Stimulated activated CD8-positive, alpha-beta memory T cell treated with anti-CD3 and anti-CD28 coated beads, Interleukin-15, amount 100 ng/mL, for 48 hours (primary cell): ENCODE measurements around the gene ZSCAN21.
A peak's percentile ranks its signal among the peaks of the same experiment; 100 is the strongest.
"Not testable (repeated sequence)": the region's sequence is repeated elsewhere in the genome, so short reads cannot be mapped to it uniquely, and the experiment has no call there.

ENCODE experiments used
- DNase-seq, 2 donors: peaks; one replicate each; pipeline ENCODE4 v3.0.0-alpha.2; 2020; ENCODE audit warnings: low read depth in 2 of 2

ZSCAN21 gene

DNA sequence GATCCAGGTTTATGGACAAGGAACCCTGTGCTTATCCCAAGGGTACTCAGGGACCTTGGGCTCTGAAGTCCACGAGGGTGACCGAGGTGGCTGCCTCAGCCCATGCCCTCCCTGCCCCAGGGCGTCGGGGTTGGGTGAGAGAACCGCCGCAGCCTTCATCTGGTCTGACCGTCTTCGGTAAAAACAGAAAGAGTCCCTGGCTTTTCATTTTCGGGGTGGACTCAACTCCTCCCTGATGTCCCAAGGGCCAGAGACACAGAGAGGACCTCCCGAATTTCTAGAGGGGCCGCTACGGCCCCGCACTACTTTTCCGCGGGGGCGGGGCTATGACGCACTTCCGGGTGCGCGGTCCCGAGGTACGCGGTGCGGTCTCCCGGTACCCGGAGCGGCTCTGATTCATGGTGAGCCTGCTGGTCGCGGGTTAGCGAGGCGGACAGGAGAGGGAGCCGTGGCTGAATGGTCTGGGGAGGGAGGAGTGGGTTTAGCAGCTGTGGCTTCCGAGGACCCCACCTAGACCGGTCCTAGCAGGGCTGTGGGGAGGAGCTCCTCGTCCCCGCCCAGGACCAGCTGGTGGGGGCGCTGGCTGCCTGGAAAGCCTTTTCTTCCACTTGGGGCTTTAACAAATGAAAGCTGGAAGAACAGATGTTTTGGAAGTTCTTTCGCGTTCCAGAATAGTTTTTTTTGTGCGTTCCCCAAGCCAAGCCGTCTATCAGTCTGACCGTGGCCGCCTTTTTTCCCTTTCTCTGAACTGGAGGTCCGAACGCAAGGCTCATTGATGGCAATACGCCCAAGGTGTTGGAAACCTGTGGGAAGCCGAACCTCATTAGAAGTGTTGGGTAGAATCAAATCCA is at the start of gene ZSCAN21:
Gene ZSCAN21 (plus strand): TSS at position 334 of the 851 bp plus-strand sequence. CDS start 7,233 bp downstream, outside the sequence.
- DNase-seq, result peak; percentile 65 to 78

DNA sequence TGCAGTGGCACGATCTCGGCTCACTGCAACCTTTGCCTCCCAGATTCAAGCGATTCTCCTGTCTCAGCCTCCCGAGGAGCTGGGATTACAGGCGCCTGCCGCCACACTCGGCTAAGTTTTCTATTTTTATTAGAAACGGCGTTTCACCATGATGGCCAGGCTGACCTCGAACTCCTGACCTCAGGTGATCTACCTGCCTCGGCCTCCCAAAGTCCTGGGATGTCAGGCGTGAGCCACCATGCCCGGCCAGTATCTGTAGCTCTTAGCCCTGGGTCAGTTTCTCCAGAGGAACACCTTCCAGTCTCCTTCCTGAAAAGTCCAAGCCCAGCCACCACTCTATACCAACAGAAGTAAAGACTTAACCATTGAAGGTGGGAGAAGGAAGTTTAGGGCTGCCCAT is 49.3 kb upstream of the ZSCAN21 start:
- DNase-seq, result no peak

DNA sequence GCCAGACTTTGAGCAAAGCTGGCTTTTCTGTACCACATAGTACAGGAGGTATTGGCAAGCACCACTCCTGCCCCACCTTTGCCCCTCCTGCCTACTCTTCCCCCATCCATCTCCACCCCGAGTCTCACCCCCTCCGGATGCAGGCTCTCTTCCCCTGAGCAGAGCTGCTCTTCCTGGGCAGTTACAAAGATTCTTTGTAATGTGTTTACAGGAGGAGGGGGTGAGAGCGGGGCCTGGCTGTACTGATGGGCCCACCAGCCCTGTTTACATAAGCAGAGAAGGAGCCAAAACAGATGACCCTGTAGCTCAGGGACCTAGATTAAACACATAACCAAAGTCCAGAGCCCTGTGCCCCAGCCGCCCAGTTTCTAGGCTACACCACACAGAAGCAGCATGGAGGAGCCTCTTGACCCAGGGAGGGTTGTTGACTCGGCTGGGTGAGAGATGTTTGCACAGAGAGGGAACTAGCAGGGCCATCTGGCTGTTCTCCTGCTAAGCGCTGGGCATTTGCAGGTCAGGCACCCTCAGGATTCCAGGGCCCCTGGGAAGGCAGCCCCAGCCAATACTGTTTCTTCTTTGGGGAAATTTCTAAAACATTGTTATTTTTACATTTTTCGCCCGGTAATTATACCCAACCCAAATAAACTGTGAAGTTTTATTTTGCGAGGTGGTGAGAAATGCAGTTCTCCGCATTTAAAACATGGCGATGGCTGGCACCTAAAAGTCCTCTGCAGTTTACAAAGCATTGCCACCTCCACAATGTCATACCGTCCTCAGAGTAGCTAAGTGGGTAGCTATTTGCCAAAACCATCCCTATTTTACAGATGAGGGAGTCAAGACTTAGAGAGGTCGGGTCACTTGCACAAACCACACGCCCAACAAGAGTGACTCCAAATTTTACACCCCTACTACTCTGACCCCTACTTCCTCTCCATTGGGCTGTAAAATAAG is 45.6 kb upstream of the ZSCAN21 start:
- no peak for DNase-seq

- no peak for DNase-seq
These were observed 41.7 kb upstream of the ZSCAN21 start for GRCh38 chr7:100007887-100008286.

DNA sequence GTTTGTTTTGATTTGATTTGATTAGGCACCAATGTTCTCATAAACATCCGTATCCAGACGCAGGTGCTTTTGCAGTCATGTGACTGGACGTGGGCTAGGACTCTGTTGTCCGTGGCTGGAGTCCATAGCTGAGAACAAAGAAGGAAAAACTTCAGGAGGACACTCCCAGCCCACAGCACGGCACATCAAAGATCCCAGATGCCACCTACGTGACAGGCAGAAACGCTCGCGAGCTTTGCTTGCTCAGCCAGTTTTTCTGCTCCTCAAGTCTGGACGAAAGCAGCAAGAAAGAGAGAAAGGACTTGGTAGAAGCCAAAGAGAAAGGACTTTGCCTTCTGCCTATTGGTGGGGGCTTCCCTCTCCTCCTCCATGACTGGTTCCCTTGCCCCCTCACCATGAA is 41.0 kb upstream of the ZSCAN21 start:
- DNase-seq, result no peak

DNA sequence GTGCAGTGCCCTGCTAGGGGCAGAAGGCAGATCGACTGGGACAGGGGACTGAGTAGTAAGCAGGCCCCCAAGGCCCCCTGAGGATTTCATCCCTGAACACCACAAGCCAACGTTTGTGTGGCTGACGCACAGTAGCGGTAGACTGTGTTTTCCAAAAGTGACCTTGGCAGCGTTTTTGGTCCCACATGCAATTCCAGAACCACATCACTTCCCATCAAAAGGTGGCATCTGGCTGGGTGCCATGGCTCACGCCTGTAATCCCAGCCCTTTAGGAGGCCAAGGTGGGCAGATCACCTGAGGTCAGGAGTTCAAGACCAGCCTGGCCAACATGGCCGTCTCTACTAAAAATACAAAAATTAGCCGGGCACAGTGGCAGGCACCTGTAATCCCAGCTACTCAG is 39.6 kb upstream of the ZSCAN21 start:
- DNase-seq, result not testable (repeated sequence)

DNA sequence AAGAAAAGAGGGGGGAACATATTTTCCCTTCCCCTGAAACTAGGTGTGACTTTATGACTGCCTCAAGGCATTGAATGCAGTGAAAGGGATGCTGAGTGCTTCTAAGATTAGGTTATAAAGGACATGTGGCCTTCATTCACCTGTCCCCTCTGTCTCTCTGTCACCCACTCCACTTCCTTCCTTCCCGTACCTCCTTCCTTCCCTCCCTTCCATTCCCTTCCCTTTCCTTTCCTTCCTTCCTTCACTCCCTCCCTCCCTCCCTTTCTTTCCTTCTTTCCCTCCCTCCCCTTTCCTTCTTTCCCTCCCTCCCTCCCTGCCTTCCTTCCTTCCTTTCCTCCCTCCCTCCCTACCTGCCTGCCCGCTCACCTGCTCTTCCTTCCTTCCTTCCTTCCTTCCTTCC is 38.7 kb upstream of the ZSCAN21 start:
- no peak for DNase-seq

- DNase-seq, result no peak
These were observed 38.1 kb upstream of the ZSCAN21 start for GRCh38 chr7:100011516-100011915.

GRCh38 chr7:100012385-100013327 is 36.9 kb upstream of the ZSCAN21 start:
- not testable (repeated sequence) for DNase-seq

GRCh38 chr7:100013328-100013676 is 36.3 kb upstream of the ZSCAN21 start:
- DNase-seq, result peak in 1 of 2 donors; percentile 34

DNA sequence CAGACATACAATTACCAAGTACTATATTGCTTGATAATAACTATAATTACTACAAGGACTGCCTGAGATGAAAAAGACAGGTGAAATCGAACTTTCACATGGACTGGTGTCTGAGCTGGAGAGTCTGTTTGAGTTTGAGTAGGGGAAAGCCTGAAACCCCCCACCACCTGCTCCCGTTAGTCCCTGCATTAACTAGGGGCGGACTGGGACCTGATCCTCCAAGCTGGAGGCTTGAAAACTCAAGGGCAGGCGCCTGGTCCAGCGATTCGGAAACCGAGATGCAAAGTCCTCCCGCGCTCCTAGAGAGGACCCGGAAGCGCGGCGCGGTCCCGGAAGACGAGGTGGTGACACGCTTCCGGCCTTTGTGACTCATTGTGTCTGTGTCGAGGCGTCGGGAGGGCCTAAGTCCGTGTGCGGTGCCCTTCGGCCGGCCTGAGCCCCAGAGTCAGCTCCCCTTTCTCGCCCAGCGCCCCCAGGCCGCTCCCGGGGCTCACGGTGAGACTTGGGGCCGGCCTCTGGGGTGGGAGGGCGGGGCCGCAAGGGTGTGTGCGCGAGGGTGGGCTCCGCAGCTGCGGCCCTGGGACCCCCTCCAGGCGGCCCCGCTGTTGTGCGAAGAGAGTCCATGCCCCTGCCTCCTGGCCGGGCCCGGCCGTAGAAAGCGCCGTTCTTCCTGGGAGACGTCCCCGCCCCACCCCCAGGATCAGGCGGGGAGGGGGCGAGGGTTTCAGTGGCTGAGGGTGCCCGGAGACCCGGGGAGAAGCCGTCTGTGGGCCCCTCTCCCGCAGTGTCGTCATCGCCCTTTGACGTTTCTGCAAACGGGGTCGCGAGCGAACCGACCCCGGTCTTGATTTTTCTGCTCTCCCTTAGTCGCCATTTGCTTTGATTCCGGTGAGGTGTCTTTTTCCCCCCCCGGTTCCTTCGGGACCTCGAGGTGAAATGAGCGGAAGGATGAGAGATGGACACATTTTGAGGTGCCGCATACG is 34.1 kb upstream of the ZSCAN21 start, which contains the start of gene ZKSCAN1:
Gene ZKSCAN1 (plus strand): TSS at position 365 of the 983 bp plus-strand sequence. CDS start 7,911 bp downstream, outside the sequence.
- peak; percentile 75 to 80 for DNase-seq

DNA sequence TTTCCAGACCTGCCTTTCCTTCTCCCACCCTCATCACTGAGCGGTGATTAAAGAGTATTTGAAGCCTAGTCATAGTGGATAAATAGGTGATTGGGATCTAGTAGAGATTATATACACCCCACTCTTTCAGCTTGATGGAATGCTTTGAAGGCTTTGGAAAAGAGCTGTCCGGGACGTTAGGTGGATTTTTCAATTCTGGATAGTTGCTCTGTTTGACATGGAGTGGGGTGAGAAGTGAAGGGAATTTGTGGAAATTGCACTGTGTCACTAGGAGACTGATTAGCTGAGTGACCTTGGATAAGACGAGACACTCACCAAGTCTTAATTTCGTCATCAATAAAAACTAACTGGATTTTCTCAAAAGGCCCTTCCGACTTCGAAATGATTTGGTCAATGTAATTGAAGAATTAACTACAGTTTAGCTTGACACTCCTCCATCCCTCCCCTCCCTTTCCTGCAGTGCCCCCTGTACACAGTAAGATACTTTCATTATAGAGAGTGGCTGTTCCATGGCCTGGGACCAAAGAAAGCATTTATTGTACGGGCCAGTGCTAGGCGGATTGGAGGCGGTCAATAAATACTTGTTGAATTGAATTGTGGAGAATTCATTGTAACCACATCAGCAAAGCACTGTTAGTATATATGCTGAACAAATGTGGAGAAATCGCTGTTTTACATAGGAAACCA is 33.2 kb upstream of the ZSCAN21 start:
- no peak for DNase-seq

- DNase-seq, result no peak
These were observed 32.3 kb upstream of the ZSCAN21 start for GRCh38 chr7:100017300-100017699.

GRCh38 chr7:100017875-100018274 is 31.7 kb upstream of the ZSCAN21 start:
- no peak for DNase-seq

GRCh38 chr7:100019908-100020307 is 29.7 kb upstream of the ZSCAN21 start:
- no peak for DNase-seq

- DNase-seq, result no peak
These were observed 28.3 kb upstream of the ZSCAN21 start for GRCh38 chr7:100021297-100021696.

DNA sequence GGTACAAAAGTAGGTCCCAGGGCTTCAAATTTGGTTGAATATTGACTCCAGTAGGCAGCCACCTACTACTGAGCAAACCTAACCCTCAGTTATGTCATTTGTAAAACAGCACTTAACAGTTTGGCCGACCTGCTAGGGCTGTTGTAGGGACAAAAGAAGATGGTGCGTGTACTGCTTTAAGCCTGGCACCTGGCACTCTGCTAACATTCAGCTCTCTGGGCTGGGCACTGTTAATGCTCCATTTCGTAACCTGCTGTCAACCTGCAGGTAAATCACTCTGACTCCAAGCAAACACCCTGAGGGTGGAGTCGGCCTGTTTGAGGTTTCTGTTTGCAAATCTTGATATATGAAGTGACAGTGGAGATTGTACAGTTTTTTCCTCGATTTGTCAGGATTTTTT is 27.0 kb upstream of the ZSCAN21 start:
- no peak for DNase-seq

DNA sequence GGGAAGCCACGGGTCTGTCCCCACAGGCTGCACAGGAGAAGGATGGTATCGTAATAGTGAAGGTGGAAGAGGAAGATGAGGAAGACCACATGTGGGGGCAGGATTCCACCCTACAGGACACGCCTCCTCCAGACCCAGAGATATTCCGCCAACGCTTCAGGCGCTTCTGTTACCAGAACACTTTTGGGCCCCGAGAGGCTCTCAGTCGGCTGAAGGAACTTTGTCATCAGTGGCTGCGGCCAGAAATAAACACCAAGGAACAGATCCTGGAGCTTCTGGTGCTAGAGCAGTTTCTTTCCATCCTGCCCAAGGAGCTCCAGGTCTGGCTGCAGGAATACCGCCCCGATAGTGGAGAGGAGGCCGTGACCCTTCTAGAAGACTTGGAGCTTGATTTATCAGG is 26.0 kb upstream of the ZSCAN21 start:
- no peak for DNase-seq

DNA sequence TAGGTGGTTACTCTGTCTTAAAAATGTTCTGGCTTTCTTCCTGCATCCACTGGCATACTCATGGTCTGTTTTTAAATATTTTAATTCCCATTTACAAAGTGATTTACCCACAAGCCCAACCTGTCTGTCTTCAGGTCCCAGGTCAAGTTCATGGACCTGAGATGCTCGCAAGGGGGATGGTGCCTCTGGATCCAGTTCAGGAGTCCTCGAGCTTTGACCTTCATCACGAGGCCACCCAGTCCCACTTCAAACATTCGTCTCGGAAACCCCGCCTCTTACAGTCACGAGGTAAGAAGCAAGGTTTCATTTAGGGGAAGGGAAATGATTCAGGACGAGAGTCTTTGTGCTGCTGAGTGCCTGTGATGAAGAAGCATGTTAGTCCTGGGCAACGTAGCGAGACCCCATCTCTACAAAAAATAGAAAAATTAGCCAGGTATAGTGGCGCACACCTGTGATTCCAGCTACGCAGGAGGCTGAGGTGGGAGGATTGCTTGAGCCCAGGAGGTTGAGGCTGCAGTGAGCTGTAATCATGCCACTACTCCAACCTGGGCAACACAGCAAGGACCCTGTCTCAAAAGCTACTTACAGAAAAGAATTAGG is 25.5 kb upstream of the ZSCAN21 start:
- no peak for DNase-seq
